Measurements from ENCODE around the gene GPR17.

The GPR17 gene

GRCh38 chr2:127679680-127680361, 33.9 kb downstream of the GPR17 start:
- H4K20me1 ChIP-seq (ENCODE audit: insufficient read depth, low read length): no peaks in the 10 kb centered on the region
- TF ChIP-seq EZH2phosphoT487 (IDR thresholded peaks at IDR 0.05; ENCODE audit: low read depth): no peak
- no peak for TF ChIP-seq CTCF (IDR thresholded peaks at IDR 0.05; ENCODE audit: low read depth, low read length)
- no peak overlapping the region for H3K4me3 ChIP-seq (ENCODE audit: low read length)
- no peaks in the 10 kb centered on the region for H3K9me3 ChIP-seq (ENCODE audit: insufficient read depth, low read length)
- no peak overlapping the region for H3K4me2 ChIP-seq (ENCODE audit: low read length)
- no peaks in the 10 kb centered on the region for H3K36me3 ChIP-seq (replicated peaks; ENCODE audit: low read depth, low read length)
- H3K27me3 ChIP-seq (ENCODE audit: low read depth, low read length): no peaks in the 10 kb centered on the region; the same call in 1 of the 2 replicates
- no peaks in the 10 kb centered on the region for H3K4me1 ChIP-seq (ENCODE audit: low read length)
- H3K27ac ChIP-seq (ENCODE audit: low read length): no peak overlapping the region
- H3K79me2 ChIP-seq (ENCODE audit: low read length): no peaks in the 10 kb centered on the region
- H2AFZ ChIP-seq (ENCODE audit: low read depth, low read length): no peak overlapping the region
- no peak overlapping the region for H3K9ac ChIP-seq (ENCODE audit: low read length)

- H3K9me3 ChIP-seq (ENCODE audit: insufficient read depth, low read length): no peaks in the 10 kb centered on the region
- H4K20me1 ChIP-seq (ENCODE audit: insufficient read depth, low read length): no peaks in the 10 kb centered on the region
- H3K4me1 ChIP-seq (ENCODE audit: low read length): no peaks in the 10 kb centered on the region
- no peak overlapping the region for H3K27ac ChIP-seq (ENCODE audit: low read length)
- H3K79me2 ChIP-seq (ENCODE audit: low read length): no peaks in the 10 kb centered on the region
- no peak overlapping the region for H3K4me3 ChIP-seq (ENCODE audit: low read length)
- H3K4me2 ChIP-seq (ENCODE audit: low read length): no peak overlapping the region
- no peak for TF ChIP-seq CTCF (IDR thresholded peaks at IDR 0.05; ENCODE audit: low read depth, low read length)
- no peak for TF ChIP-seq EZH2phosphoT487 (IDR thresholded peaks at IDR 0.05; ENCODE audit: low read depth)
- H2AFZ ChIP-seq (ENCODE audit: low read depth, low read length): no peak overlapping the region
- H3K9ac ChIP-seq (ENCODE audit: low read length): no peak overlapping the region
- no peaks in the 10 kb centered on the region for H3K36me3 ChIP-seq (replicated peaks; ENCODE audit: low read depth, low read length)
- no peaks in the 10 kb centered on the region; the same call in 1 of the 2 replicates for H3K27me3 ChIP-seq (ENCODE audit: low read depth, low read length)
Observed at GRCh38 chr2:127680706-127681287, 34.8 kb downstream of the GPR17 start.

DNA sequence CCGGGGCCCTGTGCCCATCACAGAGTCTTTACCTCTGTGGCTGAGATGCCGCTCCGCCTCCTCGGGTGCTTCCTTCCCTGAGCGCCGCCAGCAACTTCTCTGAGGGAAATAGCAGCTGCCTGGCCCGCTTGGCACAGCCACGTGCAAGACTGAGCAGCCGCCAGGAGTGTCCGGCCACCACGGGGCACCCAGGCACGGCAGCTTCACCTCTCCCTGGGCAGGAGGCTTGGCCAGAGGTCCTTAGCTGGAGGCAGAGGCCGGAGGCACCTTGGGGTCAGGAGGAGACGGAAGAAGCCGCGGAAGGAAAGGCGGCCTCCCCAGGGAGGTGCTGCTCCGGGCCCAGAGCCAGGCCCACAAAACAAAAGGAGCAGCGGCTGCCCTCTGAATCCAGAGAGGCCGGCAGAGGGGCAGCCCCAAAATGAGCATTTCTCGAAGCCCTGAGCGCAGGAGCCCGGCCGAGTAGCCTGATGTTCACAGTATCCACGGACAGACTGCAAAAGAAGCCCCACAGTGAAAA, 35.4 kb downstream of the GPR17 start:
- Histone ChIP-seq H3K4me2 (ENCODE audit: low read length) (no peak overlapping the region), H3K27me3 (ENCODE audit: low read depth, low read length) (no peaks in the 10 kb centered on the region; the same call in 1 of the 2 replicates), H3K79me2 (ENCODE audit: low read length) (no peaks in the 10 kb centered on the region), H3K27ac (ENCODE audit: low read length) (no peak overlapping the region), H3K9ac (ENCODE audit: low read length) (no peak overlapping the region), H3K36me3 (replicated peaks; ENCODE audit: low read depth, low read length) (no peaks in the 10 kb centered on the region), H4K20me1 (ENCODE audit: insufficient read depth, low read length) (no peaks in the 10 kb centered on the region), H3K4me3 (ENCODE audit: low read length) (no peak overlapping the region), H3K9me3 (ENCODE audit: insufficient read depth, low read length) (no peaks in the 10 kb centered on the region), H2AFZ (ENCODE audit: low read depth, low read length) (no peak overlapping the region), H3K4me1 (ENCODE audit: low read length) (no peaks in the 10 kb centered on the region)
- no peak for TF ChIP-seq CTCF (IDR thresholded peaks at IDR 0.05; ENCODE audit: low read depth, low read length)

- TF ChIP-seq EZH2phosphoT487 (IDR thresholded peaks at IDR 0.05; ENCODE audit: low read depth): no peak
- TF ChIP-seq CTCF (IDR thresholded peaks at IDR 0.05; ENCODE audit: low read depth, low read length): no peak
- H4K20me1 ChIP-seq (ENCODE audit: insufficient read depth, low read length): no peaks in the 10 kb centered on the region
- H3K27ac ChIP-seq (ENCODE audit: low read length): no peak overlapping the region
- H3K9ac ChIP-seq (ENCODE audit: low read length): no peak overlapping the region
- H3K4me1 ChIP-seq (ENCODE audit: low read length): no peaks in the 10 kb centered on the region
- no peaks in the 10 kb centered on the region for H3K79me2 ChIP-seq (ENCODE audit: low read length)
- H3K36me3 ChIP-seq (replicated peaks; ENCODE audit: low read depth, low read length): no peaks in the 10 kb centered on the region
- H3K4me3 ChIP-seq (ENCODE audit: low read length): no peak overlapping the region
- H2AFZ ChIP-seq (ENCODE audit: low read depth, low read length): no peak overlapping the region
- H3K27me3 ChIP-seq (ENCODE audit: low read depth, low read length): no peaks in the 10 kb centered on the region
- no peaks in the 10 kb centered on the region for H3K9me3 ChIP-seq (ENCODE audit: insufficient read depth, low read length)
- no peak overlapping the region for H3K4me2 ChIP-seq (ENCODE audit: low read length)
Observed at GRCh38 chr2:127681976-127682857, 36.3 kb downstream of the GPR17 start.

All from OCI-LY3 (cell line).